ENCODE measurements around the gene SLC22A15.
"Not testable (repeated sequence)": the region's sequence is repeated elsewhere in the genome, so short reads cannot be mapped to it uniquely, and the experiment has no call there.

Gene SLC22A15

GRCh38 chr1:115989699-115990098, 13.4 kb downstream of the SLC22A15 start:
- ATAC-seq (replicated peaks) (no peak), DNase-seq (no peak)
- peaks cover 6 to 7% of the 10 kb centered on the region in 2 donors for H3K27me3 Mint-ChIP-seq
- H3K9me3 Mint-ChIP-seq: no peaks in the 10 kb centered on the region
- H3K4me1 Mint-ChIP-seq (ENCODE audit: low read depth in 2 of 2): no peaks in the 10 kb centered on the region
- no peak overlapping the region for H3K4me3 Mint-ChIP-seq
- H3K27ac Mint-ChIP-seq: no peak overlapping the region
- H3K36me3 Mint-ChIP-seq (ENCODE audit: insufficient read depth): peaks cover 3% of the 10 kb centered on the region

- H3K9me3 Mint-ChIP-seq: no peaks in the 10 kb centered on the region
- H3K36me3 Mint-ChIP-seq (ENCODE audit: insufficient read depth): peaks cover 3% of the 10 kb centered on the region
- DNase-seq: no peak
- no peak for ATAC-seq (replicated peaks)
- H3K4me3 Mint-ChIP-seq: no peak overlapping the region
- H3K4me1 Mint-ChIP-seq (ENCODE audit: low read depth in 2 of 2): no peaks in the 10 kb centered on the region
- peaks cover 3 to 6% of the 10 kb centered on the region in 2 donors for H3K27me3 Mint-ChIP-seq
- no peak overlapping the region for H3K27ac Mint-ChIP-seq
Observed at GRCh38 chr1:115991909-115992308, 15.6 kb downstream of the SLC22A15 start.

GRCh38 chr1:115997921-115998320, 21.6 kb downstream of the SLC22A15 start:
- not testable (repeated sequence) for H3K9me3 Mint-ChIP-seq, DNase-seq

GRCh38 chr1:116001739-116002487, 25.6 kb downstream of the SLC22A15 start:
- ATAC-seq (replicated peaks): no peak
- Mint-ChIP-seq H3K36me3 (ENCODE audit: insufficient read depth) (no peaks in the 10 kb centered on the region), H3K4me1 (ENCODE audit: low read depth in 2 of 2) (peaks cover 3 to 5% of the 10 kb centered on the region in 2 donors), H3K9me3 (peaks cover 2 to 9% of the 10 kb centered on the region in 2 donors), H3K27me3 (no peaks in the 10 kb centered on the region), H3K27ac (no peak overlapping the region), H3K4me3 (no peak overlapping the region)
- no peak for DNase-seq

More at GRCh38 chr1:115997921-115998320, 21.6 kb downstream of the SLC22A15 start:
- H3K27ac Mint-ChIP-seq; H3K4me1 Mint-ChIP-seq (ENCODE audit: low read depth in 2 of 2); ATAC-seq (replicated peaks); H3K36me3 Mint-ChIP-seq (ENCODE audit: insufficient read depth); H3K27me3 Mint-ChIP-seq; H3K4me3 Mint-ChIP-seq: not testable (repeated sequence)

GRCh38 chr1:116002781-116003420, 26.6 kb downstream of the SLC22A15 start:
- H3K4me3 Mint-ChIP-seq: no peak overlapping the region
- H3K27ac Mint-ChIP-seq: no peak overlapping the region
- H3K4me1 Mint-ChIP-seq (ENCODE audit: low read depth in 2 of 2): peaks cover 3 to 5% of the 10 kb centered on the region in 2 donors
- no peak for DNase-seq
- no peak for ATAC-seq (replicated peaks)
- H3K36me3 Mint-ChIP-seq (ENCODE audit: insufficient read depth): no peaks in the 10 kb centered on the region
- no peaks in the 10 kb centered on the region for H3K27me3 Mint-ChIP-seq
- peaks cover 0 to 6% of the 10 kb centered on the region in 2 donors for H3K9me3 Mint-ChIP-seq

- Mint-ChIP-seq H3K4me1 (ENCODE audit: low read depth in 2 of 2) (peaks cover 3 to 5% of the 10 kb centered on the region in 2 donors), H3K27ac (no peak overlapping the region), H3K36me3 (ENCODE audit: insufficient read depth) (no peaks in the 10 kb centered on the region), H3K4me3 (no peak overlapping the region), H3K9me3 (no peaks in the 10 kb centered on the region), H3K27me3 (no peaks in the 10 kb centered on the region)
- no peak for ATAC-seq (replicated peaks)
- no peak for DNase-seq
Observed at GRCh38 chr1:116003823-116004222, 27.5 kb downstream of the SLC22A15 start.

- peak in 1 of 3 experiments; percentile 10 for DNase-seq
- no peaks in the 10 kb centered on the region for H3K36me3 Mint-ChIP-seq (ENCODE audit: insufficient read depth)
Observed at GRCh38 chr1:116006486-116006964, 30.2 kb downstream of the SLC22A15 start.

GRCh38 chr1:116008656-116009390, 32.5 kb downstream of the SLC22A15 start:
- Mint-ChIP-seq H3K9me3 (no peaks in the 10 kb centered on the region), H3K4me1 (ENCODE audit: low read depth in 2 of 2) (peaks cover 3 to 5% of the 10 kb centered on the region in 2 donors)

More at GRCh38 chr1:116006486-116006964, 30.2 kb downstream of the SLC22A15 start:
- peaks cover 3 to 5% of the 10 kb centered on the region in 2 donors for H3K4me1 Mint-ChIP-seq (ENCODE audit: low read depth in 2 of 2)
- H3K27ac Mint-ChIP-seq: peak overlapping the region; percentile 65 to 91
- H3K9me3 Mint-ChIP-seq: no peaks in the 10 kb centered on the region
- H3K27me3 Mint-ChIP-seq: no peaks in the 10 kb centered on the region
- peak overlapping the region; percentile 50 to 70 for H3K4me3 Mint-ChIP-seq
- peak; percentile 88 for ATAC-seq (replicated peaks)

GRCh38 chr1:116012716-116013115, 36.4 kb downstream of the SLC22A15 start:
- no peak for ATAC-seq (replicated peaks)
- no peaks in the 10 kb centered on the region for H3K27me3 Mint-ChIP-seq
- no peak overlapping the region for H3K4me3 Mint-ChIP-seq
- no peaks in the 10 kb centered on the region for H3K4me1 Mint-ChIP-seq (ENCODE audit: low read depth in 2 of 2)
- no peak for DNase-seq
- no peaks in the 10 kb centered on the region for H3K36me3 Mint-ChIP-seq (ENCODE audit: insufficient read depth)
- no peak overlapping the region for H3K27ac Mint-ChIP-seq
- no peaks in the 10 kb centered on the region for H3K9me3 Mint-ChIP-seq

More at GRCh38 chr1:116008656-116009390, 32.5 kb downstream of the SLC22A15 start:
- DNase-seq: no peak
- H3K36me3 Mint-ChIP-seq (ENCODE audit: insufficient read depth): no peaks in the 10 kb centered on the region
- H3K27me3 Mint-ChIP-seq: no peaks in the 10 kb centered on the region
- peak overlapping the region in 1 of 2 donors; percentile 91 for H3K27ac Mint-ChIP-seq
- ATAC-seq (replicated peaks): no peak
- H3K4me3 Mint-ChIP-seq: no peak overlapping the region

- Mint-ChIP-seq H3K27me3 (no peaks in the 10 kb centered on the region), H3K9me3 (no peaks in the 10 kb centered on the region), H3K4me3 (no peak overlapping the region), H3K36me3 (ENCODE audit: insufficient read depth) (no peaks in the 10 kb centered on the region), H3K27ac (no peak overlapping the region), H3K4me1 (ENCODE audit: low read depth in 2 of 2) (peaks cover 0 to 2% of the 10 kb centered on the region in 2 donors)
- no peak for ATAC-seq (replicated peaks)
- no peak for DNase-seq
Observed at GRCh38 chr1:116015679-116016078, 39.4 kb downstream of the SLC22A15 start.

- Mint-ChIP-seq H3K4me1 (ENCODE audit: low read depth in 2 of 2) (peaks cover 0 to 2% of the 10 kb centered on the region in 2 donors), H3K4me3 (no peak overlapping the region), H3K36me3 (ENCODE audit: insufficient read depth) (no peaks in the 10 kb centered on the region), H3K27ac (no peak overlapping the region), H3K9me3 (no peaks in the 10 kb centered on the region), H3K27me3 (no peaks in the 10 kb centered on the region)
- no peak for ATAC-seq (replicated peaks)
- DNase-seq: no peak
Observed at GRCh38 chr1:116018007-116018406, 41.7 kb downstream of the SLC22A15 start.

- no peaks in the 10 kb centered on the region for H3K36me3 Mint-ChIP-seq (ENCODE audit: insufficient read depth)
- peaks cover 0 to 2% of the 10 kb centered on the region in 2 donors for H3K4me1 Mint-ChIP-seq (ENCODE audit: low read depth in 2 of 2)
- ATAC-seq (replicated peaks) (no peak), DNase-seq (no peak)
- H3K27me3 Mint-ChIP-seq: no peaks in the 10 kb centered on the region
- H3K27ac Mint-ChIP-seq: no peak overlapping the region
- H3K9me3 Mint-ChIP-seq: no peaks in the 10 kb centered on the region
- no peak overlapping the region for H3K4me3 Mint-ChIP-seq
Observed at GRCh38 chr1:116019653-116020253, 43.4 kb downstream of the SLC22A15 start.

GRCh38 chr1:116020668-116021272, 44.5 kb downstream of the SLC22A15 start:
- no peak overlapping the region for H3K4me3 Mint-ChIP-seq
- peaks cover 0 to 2% of the 10 kb centered on the region in 2 donors for H3K4me1 Mint-ChIP-seq (ENCODE audit: low read depth in 2 of 2)
- ATAC-seq (replicated peaks): peak; percentile 73
- H3K9me3 Mint-ChIP-seq: no peaks in the 10 kb centered on the region
- H3K27ac Mint-ChIP-seq: no peak overlapping the region
- H3K27me3 Mint-ChIP-seq: no peaks in the 10 kb centered on the region
- DNase-seq: peak; percentile 18 to 45 (median 22)
- H3K36me3 Mint-ChIP-seq (ENCODE audit: insufficient read depth): no peaks in the 10 kb centered on the region
